ENCODE data around the gene CPTP. TPM values are rescaled to one million over a fixed set of nuclear protein-coding genes. Genes with fewer than 3 reads are reported as not detected.

The CPTP gene
- total RNA-seq, 6 experiments from 2014 or later = 24.6 to 31.5 (median 26.6) TPM

GRCh38 chr1:1307261-1307922 lies 17.2 kb upstream of the CPTP start:
- peaks cover 1% of the 10 kb centered on the region for H3K27me3 Mint-ChIP-seq (ENCODE audit: insufficient read depth)
- H3K36me3 Mint-ChIP-seq (ENCODE audit: low read depth) = no peaks in the 10 kb centered on the region
- peak overlapping the region; percentile 87 for H3K27ac Mint-ChIP-seq
- DNase-seq = no peak
- TF ChIP-seq CTCF (IDR thresholded peaks at IDR 0.05) = no peak
- peaks cover 26% of the 10 kb centered on the region for H3K4me1 Mint-ChIP-seq (ENCODE audit: low read depth)
- no peaks in the 10 kb centered on the region for H3K9me3 Mint-ChIP-seq
- H3K4me3 Mint-ChIP-seq = peak overlapping the region; percentile 94

- peak within 1 kb of the TSS; percentile 87 for H3K27ac Mint-ChIP-seq
- TF ChIP-seq CTCF (IDR thresholded peaks at IDR 0.05) = 0 out of 2 replicates have a peak, but pooled peaks have one; percentile 13
- H3K4me3 Mint-ChIP-seq = peak within 1 kb of the TSS; percentile 94
- peaks cover 3% of the 10 kb centered on the region for H3K27me3 Mint-ChIP-seq (ENCODE audit: insufficient read depth)
- no peaks in the 10 kb centered on the region for H3K36me3 Mint-ChIP-seq (ENCODE audit: low read depth)
- H3K4me1 Mint-ChIP-seq (ENCODE audit: low read depth) = peaks cover 26% of the 10 kb centered on the region
- peak; percentile 92 for DNase-seq
- H3K9me3 Mint-ChIP-seq = no peaks in the 10 kb centered on the region
Measured at GRCh38 chr1:1307923-1308755, 16.5 kb upstream of the CPTP start, which contains the start of the genes ACAP3 and PUSL1. Gene ACAP3, minus strand, starts transcription at chr1:1307930. Its CDS starts 115 bp downstream, at chr1:1307815. Gene PUSL1, plus strand, starts transcription at chr1:1308597. Its CDS starts 47 bp downstream, at chr1:1308644.

- Mint-ChIP-seq H3K36me3 (ENCODE audit: low read depth) (no peaks in the 10 kb centered on the region; the same call in 1 of the 2 replicates), H3K27ac (peak overlapping the region; percentile 77), H3K27me3 (ENCODE audit: insufficient read depth) (peaks cover 3% of the 10 kb centered on the region), H3K9me3 (no peaks in the 10 kb centered on the region), H3K4me1 (ENCODE audit: low read depth) (peaks cover 26% of the 10 kb centered on the region), H3K4me3 (peak overlapping the region; percentile 82)
- TF ChIP-seq CTCF (IDR thresholded peaks at IDR 0.05) = no peak
- no peak for DNase-seq
Measured at GRCh38 chr1:1308756-1309250, 15.8 kb upstream of the CPTP start.

- no peaks in the 10 kb centered on the region for H3K9me3 Mint-ChIP-seq
- no peak for DNase-seq
- no peak for TF ChIP-seq CTCF (IDR thresholded peaks at IDR 0.05)
- peak overlapping the region; percentile 45 for H3K27ac Mint-ChIP-seq
- peak overlapping the region; percentile 82 for H3K4me3 Mint-ChIP-seq
- no peaks in the 10 kb centered on the region; the same call in 1 of the 2 replicates for H3K36me3 Mint-ChIP-seq (ENCODE audit: low read depth)
- H3K27me3 Mint-ChIP-seq (ENCODE audit: insufficient read depth) = peaks cover 3% of the 10 kb centered on the region
- H3K4me1 Mint-ChIP-seq (ENCODE audit: low read depth) = peaks cover 24% of the 10 kb centered on the region
Measured at GRCh38 chr1:1309251-1310108, 15.1 kb upstream of the CPTP start.

GRCh38 chr1:1310109-1310385 lies 14.6 kb upstream of the CPTP start:
- DNase-seq = no peak
- Mint-ChIP-seq H3K36me3 (ENCODE audit: low read depth) (no peaks in the 10 kb centered on the region; the same call in 1 of the 2 replicates), H3K4me1 (ENCODE audit: low read depth) (peaks cover 18% of the 10 kb centered on the region), H3K27me3 (ENCODE audit: insufficient read depth) (peaks cover 6% of the 10 kb centered on the region), H3K4me3 (peak overlapping the region; percentile 82), H3K9me3 (no peaks in the 10 kb centered on the region), H3K27ac (no peak overlapping the region)
- TF ChIP-seq CTCF (IDR thresholded peaks at IDR 0.05) = peak; percentile 9; the same call in 1 of the 2 replicates

Measured in HFFc6 (cell line).